EL (cell line): ENCODE results near the gene MSL2.
A peak's percentile ranks its signal among the peaks of the same experiment; 100 is the strongest.
"Not testable (repeated sequence)": the region's sequence is repeated elsewhere in the genome, so short reads cannot be mapped to it uniquely, and the experiment has no call there.

Source experiments
- DNase-seq: peaks from one replicate; pipeline ENCODE4 v3.0.0-alpha.2; 2016

Gene MSL2

DNA sequence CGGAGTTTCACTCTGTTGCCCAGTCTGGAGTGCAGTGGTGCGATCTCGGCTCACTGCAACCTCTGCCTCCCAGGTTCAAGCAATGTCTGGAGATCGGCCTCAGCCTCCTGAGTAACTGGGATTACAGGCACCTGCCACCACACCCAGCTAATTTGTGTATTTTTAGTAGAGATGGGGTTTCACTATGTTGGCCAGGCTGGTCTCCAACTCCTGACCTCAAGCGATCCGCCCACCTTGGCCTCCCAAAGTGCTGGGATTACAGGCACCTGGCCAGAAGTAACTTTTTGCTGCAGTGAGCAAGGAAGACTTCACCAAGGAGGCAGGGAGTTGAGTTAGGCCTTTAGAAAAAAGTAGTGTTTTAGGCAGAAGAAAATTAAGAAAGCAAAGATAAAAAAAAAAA is 3.9 kb downstream of the MSL2 start:
- not testable (repeated sequence) for DNase-seq

DNA sequence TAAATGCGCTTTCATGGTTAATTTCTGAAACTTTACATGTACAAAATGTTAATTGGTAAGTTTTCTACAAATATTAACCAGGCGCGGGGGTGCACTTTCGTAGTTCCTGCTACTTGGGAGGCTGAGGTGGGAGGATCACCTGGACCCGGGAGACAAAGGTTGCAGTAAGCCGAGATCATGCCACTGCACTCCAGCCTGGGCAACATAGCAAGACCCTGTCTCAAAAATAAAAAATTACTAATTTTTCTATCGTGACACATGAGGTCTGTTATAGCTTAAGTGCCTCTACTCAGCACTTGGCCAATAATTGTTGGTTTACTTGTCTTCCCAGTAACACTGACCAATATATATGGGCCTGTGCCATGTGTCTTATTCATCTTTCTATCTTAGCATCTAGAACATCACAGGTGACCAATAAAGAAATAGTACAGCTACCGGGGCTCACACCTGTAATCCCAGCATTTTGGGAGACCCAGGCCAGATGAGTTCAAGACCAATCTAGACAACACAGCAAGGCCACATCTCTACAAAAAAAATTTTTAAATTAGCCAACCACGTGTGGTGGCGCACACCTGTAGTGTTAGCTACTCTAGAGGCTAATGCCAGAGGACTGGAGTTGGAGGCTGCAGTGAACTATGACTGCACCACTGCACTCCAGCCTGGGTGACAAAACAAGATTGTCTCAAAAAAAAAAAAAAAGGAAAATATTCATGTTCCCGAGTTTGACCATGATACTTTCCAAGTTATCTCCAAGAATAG is 6.1 kb downstream of the MSL2 start:
- no peak for DNase-seq

DNA sequence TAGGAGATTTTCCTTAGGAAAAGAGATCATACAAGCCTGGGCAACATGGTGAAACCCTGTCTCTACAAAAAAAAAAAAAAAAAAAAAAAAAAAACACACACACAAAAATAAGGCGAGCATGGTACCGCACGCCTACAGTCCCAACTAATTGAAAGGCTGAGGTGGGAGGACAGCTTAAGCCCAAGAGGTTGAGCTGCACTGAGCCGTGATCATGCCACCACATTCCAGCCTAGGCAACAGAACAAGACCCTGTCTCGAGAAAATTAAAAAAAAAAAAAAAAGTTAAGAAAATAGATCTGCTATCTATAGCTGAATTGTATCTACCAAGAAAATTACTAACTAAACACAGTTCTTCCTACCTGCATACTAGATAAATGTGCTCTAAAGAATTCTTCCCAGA is 7.1 kb downstream of the MSL2 start:
- no peak for DNase-seq

DNA sequence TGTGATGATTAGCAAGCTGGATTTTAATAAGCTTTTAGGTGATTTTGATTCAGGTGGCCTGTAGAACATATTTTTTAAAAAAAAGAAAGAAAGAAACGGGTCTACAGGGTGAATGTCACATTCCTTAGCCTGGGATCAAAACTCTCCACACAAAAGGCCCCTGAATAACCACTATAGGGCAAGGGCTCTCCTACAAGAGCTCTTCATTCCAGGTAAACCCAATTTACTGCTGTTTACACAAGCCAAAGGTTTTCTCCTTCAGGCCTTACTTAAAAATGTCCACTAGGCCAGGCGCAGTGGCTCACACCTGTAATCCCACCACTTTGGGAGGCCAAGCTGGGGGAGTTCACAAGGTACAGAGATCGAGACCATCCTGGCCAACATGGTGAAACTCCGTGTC is 8.3 kb downstream of the MSL2 start:
- no peak for DNase-seq

DNA sequence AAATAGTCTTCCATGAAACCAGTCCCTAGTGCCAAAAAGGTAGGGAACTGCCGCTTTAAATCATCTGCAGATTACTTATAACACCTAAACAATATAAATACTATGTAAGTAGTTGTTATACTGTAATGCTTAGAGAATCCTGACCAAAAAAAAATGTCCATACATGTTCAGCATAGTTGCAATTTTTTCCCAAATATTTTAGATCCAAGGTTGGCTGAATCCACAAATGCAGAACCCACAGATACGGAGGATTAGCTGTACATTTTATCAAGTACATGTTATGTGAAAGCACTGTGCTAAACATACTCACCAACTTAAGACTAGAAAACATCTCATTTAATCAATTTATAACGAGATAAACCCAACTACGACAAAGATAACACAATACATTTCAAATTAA is 9.3 kb downstream of the MSL2 start:
- DNase-seq, result no peak

DNA sequence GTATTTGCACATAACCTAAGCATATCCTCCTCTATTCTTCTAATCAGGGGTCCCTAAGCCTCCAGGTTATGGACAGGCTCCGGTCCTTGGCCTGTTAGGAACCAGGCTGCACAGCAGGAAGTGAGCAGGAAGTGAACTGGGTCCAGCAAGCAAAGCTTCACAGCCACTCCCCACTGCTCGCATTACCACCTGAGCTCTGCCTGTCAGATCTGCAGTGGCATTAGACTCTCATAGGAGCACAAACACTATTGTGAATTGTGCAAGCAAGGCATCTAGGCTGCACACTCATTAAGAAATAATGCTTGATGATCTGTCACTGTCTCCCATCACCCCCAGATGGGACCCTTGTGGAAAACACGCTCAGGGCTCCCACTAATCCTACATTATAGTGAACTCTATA is 9.8 kb downstream of the MSL2 start:
- DNase-seq, result no peak

DNA sequence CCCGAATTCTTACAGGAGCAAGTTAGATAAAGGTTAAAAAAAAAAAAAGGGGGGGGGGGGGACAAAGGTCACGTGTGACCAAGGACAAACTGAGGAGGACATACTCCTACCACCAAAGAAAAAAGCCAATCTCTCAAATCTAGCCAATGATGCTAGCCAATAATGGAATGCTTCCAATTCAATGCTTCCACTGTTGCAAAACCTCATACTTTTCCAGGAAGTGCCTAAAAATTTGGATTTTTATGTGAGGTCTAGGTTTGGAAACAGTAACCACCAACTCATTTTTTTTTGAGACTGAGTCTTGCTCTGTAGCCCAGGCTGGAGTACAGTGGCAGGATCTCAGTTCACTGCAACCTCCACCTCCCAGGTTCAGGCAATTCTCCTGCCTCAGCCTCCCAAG is 11.4 kb downstream of the MSL2 start:
- DNase-seq, result no peak

DNA sequence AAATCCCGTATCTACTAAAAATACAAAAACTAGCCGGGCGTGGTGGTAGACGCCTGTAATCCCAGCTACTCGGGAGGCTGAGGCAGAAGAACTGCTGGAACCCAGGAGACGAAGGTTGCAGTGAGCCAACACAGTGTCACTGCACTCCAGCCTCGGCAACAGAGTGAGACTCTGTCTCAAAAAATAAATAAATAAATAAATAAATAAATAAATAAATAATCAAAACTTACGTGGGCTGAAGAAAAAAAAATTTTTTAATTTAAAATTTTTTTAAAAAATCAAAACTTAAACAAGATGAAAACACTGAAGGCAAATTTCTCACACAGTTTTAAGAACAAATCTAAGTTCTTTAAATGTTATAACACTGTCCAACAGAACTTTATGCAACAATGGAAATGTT is 14.4 kb downstream of the MSL2 start:
- no peak for DNase-seq

DNA sequence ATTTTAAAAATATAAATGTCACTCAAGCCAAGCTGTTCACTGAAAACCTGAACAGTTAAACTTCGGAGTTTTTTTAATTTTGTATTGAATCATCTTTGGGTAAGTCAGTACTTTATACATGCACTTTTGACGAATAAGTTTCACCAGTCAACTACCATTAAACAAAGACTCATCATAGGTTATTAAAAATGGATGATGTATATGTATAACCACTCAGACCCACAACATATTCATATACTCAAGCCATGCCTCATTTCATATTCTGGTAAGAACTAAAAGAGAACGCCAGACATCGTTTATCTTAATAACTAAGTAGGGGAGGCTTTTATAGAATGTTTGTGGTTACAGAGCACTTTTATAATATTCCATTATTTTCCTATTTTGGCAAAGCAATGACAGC is 18.3 kb downstream of the MSL2 start:
- no peak for DNase-seq

DNA sequence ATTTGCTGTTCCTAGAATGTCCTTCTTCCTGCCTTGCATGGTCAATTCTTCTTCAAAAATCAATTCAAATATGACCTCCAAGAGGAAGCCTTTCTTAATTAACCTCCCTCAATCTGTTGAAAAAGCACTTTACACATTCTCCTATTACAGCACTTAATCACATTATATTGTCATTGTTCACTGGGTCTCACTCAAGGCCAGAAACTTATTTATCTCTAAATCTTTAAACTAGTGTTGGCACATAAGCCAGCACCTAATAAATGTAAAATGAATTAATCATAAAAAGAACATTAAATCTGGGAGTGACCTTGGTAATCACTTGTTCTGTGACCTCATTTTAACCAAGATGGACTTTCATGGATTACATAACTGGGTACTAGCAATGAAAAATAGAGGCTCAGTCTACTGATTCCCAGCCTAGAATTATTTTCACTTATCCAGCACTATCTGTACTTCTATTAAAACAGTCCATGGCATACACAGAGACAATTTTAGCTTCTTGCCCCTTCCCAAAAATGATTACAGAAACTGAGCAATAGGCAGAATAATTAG is 22.1 kb downstream of the MSL2 start:
- DNase-seq, result no peak

DNA sequence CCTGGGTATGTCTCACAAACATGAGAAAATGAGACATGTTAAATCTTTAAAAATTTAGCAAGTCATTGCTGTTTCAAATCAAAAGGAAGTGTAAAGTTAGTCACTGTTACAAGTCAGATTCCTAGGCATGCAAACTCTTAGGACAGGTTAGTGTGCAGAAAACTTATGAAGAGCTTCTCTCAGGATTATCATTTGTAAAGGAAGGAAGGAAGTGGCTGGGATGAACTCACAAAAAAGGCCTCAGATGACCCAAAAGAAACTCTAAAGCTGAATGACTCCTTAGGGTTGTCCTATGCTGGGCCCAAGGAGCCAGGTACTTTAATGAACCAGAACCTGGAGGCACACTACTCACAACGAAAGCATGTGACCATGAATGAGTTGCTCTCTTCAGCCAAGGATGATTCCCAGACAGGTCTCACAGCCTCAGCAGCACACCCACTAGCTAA is 25.0 kb downstream of the MSL2 start:
- peak; percentile 37 for DNase-seq

DNA sequence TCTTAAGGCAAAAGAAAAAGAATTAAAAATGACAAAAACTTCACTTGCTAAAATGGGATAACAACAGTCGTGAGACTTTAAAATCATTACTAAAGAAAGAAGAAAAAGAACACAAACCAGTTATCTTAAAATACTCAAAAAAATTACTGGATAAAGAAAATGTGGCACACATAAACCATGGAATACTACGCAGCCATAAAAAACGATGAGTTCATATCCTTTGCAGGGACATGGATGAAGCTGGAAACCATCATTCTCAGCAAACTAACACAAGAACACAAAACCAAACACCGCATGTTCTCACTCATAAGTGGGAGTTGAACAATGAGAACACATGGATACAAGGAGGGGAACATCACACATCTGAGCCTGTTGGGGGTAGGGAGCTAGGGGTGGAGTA is 27.9 kb downstream of the MSL2 start:
- not testable (repeated sequence) for DNase-seq

DNA sequence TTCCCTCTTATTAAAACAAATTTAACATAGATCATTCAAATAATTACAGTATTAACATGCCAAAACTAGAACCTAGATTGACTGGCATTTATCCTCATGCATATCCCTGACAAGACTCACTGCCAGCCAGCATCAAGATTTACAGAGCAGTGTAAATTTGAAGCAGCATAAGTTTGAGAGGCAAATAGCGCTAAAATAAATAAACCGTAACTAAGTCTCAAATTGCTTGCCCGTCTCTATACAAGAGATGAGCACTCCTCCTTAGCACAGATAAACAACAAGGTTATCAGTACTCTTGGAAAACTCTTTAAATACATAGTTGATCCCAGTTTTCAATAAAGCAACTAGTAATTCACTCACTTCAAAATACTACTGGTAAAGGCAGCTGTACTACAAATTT is 29.6 kb downstream of the MSL2 start:
- no peak for DNase-seq

DNA sequence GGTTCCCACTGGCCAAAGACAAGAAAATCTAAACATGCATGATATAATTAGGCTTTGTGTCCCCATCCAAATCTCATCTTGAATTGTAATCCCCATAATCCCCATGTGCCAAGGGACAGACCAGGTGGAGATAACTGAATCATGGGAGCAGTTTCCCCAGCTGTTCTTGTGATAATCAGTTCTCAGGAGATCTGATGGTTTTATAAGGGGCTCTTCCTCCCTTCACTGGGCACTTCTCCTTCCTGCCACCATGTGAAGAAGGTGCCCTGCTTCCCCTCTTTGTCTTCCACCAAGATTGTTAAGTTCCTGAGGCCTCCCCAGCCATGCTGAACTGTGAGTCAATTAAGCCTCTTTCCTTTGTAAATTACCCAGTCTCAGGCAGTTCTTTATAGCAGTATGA is 32.5 kb downstream of the MSL2 start:
- not testable (repeated sequence) for DNase-seq

DNA sequence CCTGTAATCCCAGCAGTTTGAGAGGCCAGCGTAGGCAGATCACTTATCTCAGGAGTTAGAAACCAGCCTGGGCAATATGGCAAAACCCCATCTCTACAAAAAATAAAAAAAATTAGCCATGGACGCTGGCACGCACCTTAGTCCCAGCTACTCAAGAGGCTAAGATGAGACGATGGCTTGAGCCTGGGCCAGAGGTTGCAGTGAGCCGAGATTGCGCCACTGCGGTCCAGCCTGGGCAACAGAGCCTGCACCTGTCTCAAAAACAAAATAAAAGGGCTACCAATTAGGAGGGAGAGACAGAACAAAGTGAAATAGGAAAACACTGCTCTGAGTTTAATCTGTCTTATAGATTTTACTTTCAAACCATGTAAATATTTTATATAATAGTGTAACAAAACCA is 33.8 kb downstream of the MSL2 start:
- DNase-seq, result no peak

DNA sequence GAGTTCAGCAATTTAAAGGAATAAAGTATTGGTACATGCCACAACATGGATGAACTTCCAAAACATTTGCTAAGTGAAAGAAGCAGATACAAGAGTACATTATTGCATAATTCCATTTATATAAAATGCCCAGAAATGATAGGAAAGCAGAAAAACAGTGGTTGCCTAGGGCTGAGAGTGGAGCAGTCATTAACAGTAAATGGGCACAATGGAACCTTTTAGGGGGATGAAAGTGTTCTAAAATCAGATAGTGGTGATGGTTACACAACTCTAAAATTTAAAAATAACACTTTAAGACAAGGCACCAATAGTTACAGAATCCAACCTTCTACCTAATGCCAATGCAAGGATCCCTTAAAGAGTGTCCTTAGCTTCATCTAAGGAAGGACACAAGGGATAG is 34.6 kb downstream of the MSL2 start:
- DNase-seq, result no peak

DNA sequence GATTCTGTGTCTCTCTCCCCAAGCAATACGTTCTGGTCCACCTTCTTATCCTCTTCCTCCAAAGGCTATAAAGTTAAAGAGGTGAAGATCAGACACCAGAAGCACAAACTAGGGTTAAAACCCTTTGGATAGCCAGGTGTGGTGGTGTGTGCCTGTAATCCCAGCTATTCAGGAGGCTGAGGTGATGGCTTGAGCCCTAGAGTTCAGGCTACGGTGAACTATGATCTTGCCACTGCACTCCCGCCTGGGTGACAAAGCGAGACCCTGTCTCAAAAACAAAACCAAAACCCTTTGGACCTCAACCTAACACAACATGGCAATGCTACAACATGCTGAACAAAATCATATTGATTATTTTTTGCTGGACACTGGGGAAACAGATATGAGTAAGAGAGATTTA is 43.2 kb downstream of the MSL2 start:
- no peak for DNase-seq

DNA sequence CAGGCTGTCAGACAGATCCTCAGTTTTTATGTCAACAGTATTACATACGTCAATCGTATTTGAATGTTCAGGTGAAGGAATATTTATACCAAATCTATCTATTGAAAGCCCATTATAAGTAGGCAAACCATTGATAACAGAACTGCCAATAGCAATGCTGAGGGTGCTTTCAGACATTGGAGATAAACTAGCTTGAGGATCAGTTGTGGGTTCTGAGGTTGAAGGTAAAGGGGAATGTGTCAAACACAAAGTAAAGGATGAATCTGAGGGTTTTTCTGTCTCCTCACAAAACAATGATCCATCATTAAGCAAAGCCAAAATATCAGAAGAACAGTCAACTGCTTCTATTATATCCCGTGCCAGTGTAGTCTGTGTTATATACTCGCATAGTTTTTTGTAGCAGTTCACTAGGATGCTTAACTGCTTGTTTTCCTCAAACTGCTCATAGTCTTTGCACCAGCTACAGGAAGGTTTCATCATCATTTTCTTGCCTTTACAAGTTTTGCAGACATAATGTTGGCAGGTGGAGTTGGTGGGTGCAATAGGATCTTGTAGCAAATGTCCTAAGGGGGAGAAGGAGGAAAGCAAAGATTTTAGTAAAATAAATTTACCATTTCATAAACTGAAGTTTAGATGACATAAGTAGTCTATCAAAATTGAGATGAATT is 43.8 kb downstream of the MSL2 start:
- DNase-seq, result no peak

DNA sequence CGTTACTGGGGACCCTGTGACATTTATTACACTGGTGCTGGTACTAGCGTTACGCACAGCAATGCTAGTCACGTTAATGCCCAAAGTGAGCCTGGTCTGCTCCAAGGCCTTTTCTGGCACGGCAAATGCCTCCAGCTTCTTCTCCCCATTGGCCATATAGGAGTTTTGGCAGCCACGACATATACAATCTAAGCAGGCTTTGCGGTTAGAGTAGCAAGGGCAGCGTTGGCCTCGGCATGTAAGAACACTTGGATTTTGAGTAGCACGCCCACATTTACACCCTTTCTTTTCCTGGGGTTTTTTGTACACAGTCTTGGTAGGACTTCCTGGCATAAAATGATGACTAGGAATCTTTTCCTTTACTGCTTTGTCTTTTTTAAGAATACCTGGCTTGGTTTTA is 44.9 kb downstream of the MSL2 start:
- DNase-seq, result no peak

DNA sequence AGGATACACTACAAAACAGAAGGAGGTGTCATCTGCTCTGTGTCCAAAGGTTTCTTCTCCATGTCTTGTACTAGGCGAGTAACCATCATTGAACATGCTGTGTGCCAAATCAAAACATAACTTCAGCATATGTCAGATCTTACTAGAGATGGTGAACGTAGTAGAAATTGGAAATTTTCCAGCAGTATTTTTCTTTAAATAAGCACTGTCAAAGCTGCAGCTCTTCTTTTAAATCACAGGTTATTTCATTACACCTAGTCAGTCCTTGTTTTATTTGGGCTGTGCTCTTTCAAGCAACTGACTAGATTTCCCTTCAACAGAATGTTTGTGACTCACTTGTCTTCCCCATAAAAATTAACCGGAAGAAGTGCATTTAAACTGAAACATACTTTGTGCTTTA is 46.5 kb downstream of the MSL2 start:
- peak; percentile 63 for DNase-seq

DNA sequence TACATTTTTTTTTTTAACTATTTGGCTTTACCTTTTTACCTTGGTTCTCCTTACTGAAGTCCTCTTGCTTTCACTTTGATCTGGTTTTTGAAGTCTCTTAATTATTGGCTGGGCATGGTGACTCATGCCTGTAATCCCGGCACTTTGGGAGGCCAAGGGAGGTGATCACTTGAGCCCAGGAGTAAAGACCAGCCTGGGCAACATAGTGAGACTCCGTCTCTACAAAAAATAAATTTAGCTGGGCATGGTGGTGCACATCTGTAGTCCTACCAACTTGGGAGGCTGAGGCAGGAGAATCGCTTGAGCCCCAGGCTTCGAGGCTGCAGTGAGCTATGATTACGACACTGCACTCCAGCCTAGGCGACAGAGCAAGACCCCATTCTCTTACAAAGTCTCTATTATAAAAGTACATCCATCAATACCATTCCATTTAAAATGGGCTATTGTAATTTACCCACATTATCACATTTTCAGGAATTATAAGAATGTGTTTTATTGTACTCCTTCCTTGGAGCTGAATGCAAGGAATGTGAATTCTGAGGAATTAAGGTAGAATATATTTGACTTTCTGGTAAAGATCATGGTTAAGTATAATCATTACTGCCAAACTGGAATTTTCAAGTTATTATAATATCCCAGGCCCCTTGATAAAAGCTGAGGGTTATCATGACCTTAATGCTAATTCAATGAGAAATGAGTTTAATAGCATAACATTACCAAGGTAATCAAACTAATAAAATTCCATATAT is 49.0 kb downstream of the MSL2 start:
- peak; percentile 45 for DNase-seq

DNA sequence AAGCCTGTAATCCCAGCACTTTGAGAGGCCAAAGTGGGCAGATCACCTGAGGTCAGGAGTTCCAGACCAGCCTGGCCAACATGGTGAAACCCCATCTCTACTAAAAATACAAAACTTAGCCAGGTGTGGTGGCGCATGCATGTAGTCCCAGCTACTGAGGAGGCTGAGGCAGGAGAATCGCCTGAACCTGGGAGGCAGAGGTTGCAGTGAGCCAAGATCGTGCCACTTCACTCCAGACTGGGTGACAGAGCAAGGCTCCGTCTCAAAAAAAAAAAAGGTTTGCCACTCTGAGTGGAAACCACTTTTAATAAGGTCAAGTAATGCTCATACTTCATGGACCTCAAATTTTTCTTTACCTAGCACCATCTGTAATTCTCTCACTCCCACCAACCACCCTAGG is 51.7 kb downstream of the MSL2 start:
- DNase-seq, result not testable (repeated sequence)

DNA sequence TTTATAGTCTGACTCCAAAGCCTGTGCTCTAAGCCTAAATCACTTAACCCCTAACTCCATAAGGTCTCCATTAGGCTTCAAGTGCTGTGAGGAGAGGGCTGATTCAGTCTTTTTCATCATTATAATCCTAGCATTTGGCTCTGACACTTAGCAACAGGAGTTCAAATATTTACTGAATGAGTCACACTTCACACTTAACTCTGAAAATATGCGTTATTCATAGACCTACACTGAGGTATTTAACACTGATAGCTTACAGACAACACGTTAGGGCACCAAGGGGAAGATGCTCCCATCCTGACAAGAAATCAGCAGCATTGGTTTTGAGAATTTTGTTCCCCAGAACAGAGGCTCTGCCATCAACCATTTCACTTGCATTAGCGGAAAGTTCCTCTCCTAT is 53.5 kb downstream of the MSL2 start:
- peak; percentile 90 for DNase-seq

DNA sequence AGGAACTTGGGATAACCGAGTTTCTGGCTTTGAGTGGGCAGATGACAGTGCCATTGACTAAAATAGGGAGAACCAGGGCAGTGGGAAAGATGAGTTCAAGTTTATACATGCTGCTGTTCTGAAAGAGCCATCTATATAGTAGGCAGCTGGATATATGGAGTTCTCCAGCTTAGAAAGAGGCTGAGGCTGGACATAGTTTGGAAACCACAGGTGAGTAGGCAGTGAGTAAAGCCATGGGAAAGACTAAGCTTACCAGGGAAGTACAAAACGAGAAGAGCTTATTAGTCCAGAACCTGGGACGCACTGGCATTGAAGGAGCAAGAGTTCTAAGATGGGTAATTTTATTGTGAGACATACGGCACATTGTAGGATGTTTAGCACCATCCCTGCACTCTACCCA is 54.2 kb downstream of the MSL2 start:
- peak; percentile 35 for DNase-seq
